Activated naive CD8-positive, alpha-beta T cell treated with anti-CD3 and anti-CD28 coated beads, Interleukin-2, amount 10 ng/mL, durations not matched to agents 7 days and 5 days (primary cell): ENCODE results near the gene STMP1. TPM values are rescaled to one million over a fixed set of nuclear protein-coding genes. Genes with fewer than 3 reads are reported as not detected.
"Not testable (repeated sequence)": the region's sequence is repeated elsewhere in the genome, so short reads cannot be mapped to it uniquely, and the experiment has no call there.

ENCODE experiments used
- ATAC-seq: fragments of 150-1000 bp; cut with Tn5 transposase; one replicate; pipeline ENCODE4 v1.10.0; 2021; ENCODE audit warnings: low read depth, moderate library complexity
- POLR2A ChIA-PET: fragments of 350-600 bp; sonication (Branson Sonifier 250); formaldehyde crosslinking; loops from one replicate; lab custom pipeline; 2021; ENCODE audit warnings: antibody characterized with exemption; lab: Charles Lee
- DNase-seq: peaks from one replicate; pipeline ENCODE4 v3.0.0; 2021
- H3K27ac Mint-ChIP-seq: one replicate; pipeline ENCODE4 v1.8.0; 2022; ENCODE audit warnings: mild to moderate bottlenecking, mixed read lengths
- H3K27me3 Mint-ChIP-seq: one replicate; pipeline ENCODE4 v1.8.0; 2022; ENCODE audit warnings: mild to moderate bottlenecking, moderate library complexity, mixed read lengths
- H3K36me3 Mint-ChIP-seq: one replicate; pipeline ENCODE4 v1.8.0; 2021; ENCODE audit warnings: mild to moderate bottlenecking, mixed read lengths
- H3K4me1 Mint-ChIP-seq: one replicate; pipeline ENCODE4 v1.8.0; 2021; ENCODE audit warnings: mixed read lengths
- H3K4me3 Mint-ChIP-seq: one replicate; pipeline ENCODE4 v1.8.0; 2022; ENCODE audit warnings: mild to moderate bottlenecking, moderate library complexity, mixed read lengths
- H3K9me3 Mint-ChIP-seq: one replicate; pipeline ENCODE4 v1.8.0; 2021; ENCODE audit warnings: mixed read lengths
- total RNA-seq, 2 experiments: library from RNA; stranded (reverse); gene quantifications; one replicate each; pipeline ENCODE4 v1.2.3, GENCODE V29; 2021

The STMP1 gene
- total RNA-seq, 2 experiments from 2014 or later = 23.1 to 23.3 TPM

GRCh38 chr7:135692606-135693005 lies 30.3 kb downstream of the STMP1 start:
- ATAC-seq, H3K27ac Mint-ChIP-seq, DNase-seq, H3K4me3 Mint-ChIP-seq, H3K36me3 Mint-ChIP-seq, H3K27me3 Mint-ChIP-seq, H3K4me1 Mint-ChIP-seq, H3K9me3 Mint-ChIP-seq: not testable (repeated sequence)
- POLR2A ChIA-PET = interaction anchor here (0.7 kb wide), 1 partner anchor 280 kb away, joined by 6 read pairs; no protein-coding TSS in a partner anchor

DNA sequence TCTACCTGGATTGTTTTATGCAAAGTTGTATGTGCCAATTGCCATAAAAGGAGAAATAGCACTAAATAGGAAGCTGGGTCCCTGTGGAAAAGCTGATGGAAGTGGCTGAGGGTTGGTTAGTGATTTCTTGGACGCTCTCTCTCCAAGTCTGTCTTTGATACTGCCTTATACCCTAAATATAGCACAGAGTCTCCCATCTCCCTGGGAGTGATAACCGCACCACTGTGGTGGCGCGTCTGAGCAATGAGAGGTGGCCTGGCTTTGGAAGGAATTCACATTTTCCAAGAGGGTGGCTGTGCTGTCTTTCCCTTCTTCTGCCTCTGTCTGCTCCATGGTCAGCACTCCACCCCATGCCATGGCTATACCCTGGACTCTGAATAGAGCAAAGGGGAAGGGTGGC lies 31.2 kb downstream of the STMP1 start:
- Mint-ChIP-seq H3K9me3 (no peaks in the 10 kb centered on the region), H3K27me3 (peaks cover 3% of the 10 kb centered on the region), H3K27ac (no peak overlapping the region), H3K4me3 (no peak overlapping the region), H3K36me3 (no peaks in the 10 kb centered on the region), H3K4me1 (no peaks in the 10 kb centered on the region)
- POLR2A ChIA-PET = no interaction called here
- no peak for DNase-seq
- ATAC-seq = no peak

DNA sequence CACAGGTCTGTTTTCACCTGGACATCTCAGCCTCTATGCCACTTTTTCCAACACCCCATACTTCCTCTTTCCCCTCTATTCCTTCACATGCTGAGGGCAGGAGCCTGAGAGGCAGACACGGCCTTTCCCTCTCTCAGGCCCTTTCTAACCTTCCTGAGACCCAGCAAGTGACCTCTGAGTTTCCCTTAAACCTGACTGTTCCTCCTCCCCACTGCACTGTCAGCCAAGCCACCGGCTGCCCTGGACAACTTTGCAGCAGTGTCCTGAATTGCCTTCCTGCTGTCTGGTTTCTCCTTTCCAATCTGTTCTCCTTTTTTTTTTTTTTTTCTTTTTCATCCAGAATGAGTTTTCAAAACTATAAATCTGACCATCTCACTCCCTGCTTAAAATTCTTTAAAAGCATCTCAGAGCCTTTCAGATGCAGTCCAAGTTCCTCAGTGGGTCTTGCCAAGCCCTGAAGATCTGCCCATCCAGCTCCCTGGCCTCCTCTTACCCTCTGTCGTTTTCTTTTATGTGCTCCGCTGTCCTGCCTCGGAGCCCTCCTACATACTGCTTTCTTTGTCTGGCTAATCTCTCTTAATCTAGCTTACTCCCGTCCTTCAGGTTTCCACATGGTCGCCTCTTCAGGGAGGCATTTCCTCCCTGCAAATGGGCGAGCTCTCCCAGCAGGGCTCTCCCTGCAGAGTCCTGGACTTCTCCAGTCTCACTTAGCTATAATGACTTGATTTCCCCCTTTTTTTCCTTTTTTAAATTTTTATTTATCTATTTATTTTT lies 35.1 kb downstream of the STMP1 start:
- Mint-ChIP-seq H3K36me3 (peaks cover 3% of the 10 kb centered on the region), H3K27me3 (peaks cover 3% of the 10 kb centered on the region), H3K4me1 (no peaks in the 10 kb centered on the region), H3K4me3 (no peak overlapping the region), H3K9me3 (no peaks in the 10 kb centered on the region), H3K27ac (no peak overlapping the region)
- no peak for ATAC-seq
- no peak for DNase-seq
- POLR2A ChIA-PET = no interaction called here

GRCh38 chr7:135704074-135704473 lies 41.8 kb downstream of the STMP1 start:
- no peak overlapping the region for H3K4me3 Mint-ChIP-seq
- ATAC-seq (no peak), DNase-seq (no peak)
- H3K9me3 Mint-ChIP-seq = no peaks in the 10 kb centered on the region
- H3K27ac Mint-ChIP-seq = no peak overlapping the region
- peaks cover 3% of the 10 kb centered on the region for H3K36me3 Mint-ChIP-seq
- no peaks in the 10 kb centered on the region for H3K27me3 Mint-ChIP-seq
- POLR2A ChIA-PET = no interaction called here
- no peaks in the 10 kb centered on the region for H3K4me1 Mint-ChIP-seq

- ATAC-seq (no peak), DNase-seq (no peak)
- H3K27me3 Mint-ChIP-seq = no peaks in the 10 kb centered on the region
- no peaks in the 10 kb centered on the region for H3K4me1 Mint-ChIP-seq
- H3K9me3 Mint-ChIP-seq = no peaks in the 10 kb centered on the region
- H3K27ac Mint-ChIP-seq = no peak overlapping the region
- peaks cover 3% of the 10 kb centered on the region for H3K36me3 Mint-ChIP-seq
- POLR2A ChIA-PET = no interaction called here
- H3K4me3 Mint-ChIP-seq = no peak overlapping the region
Measured at GRCh38 chr7:135704698-135705097, 42.4 kb downstream of the STMP1 start.

- H3K27ac Mint-ChIP-seq = no peak overlapping the region
- POLR2A ChIA-PET = no interaction called here
- no peaks in the 10 kb centered on the region for H3K36me3 Mint-ChIP-seq
- no peak overlapping the region for H3K4me3 Mint-ChIP-seq
- no peak for ATAC-seq
- H3K27me3 Mint-ChIP-seq = no peaks in the 10 kb centered on the region
- no peak for DNase-seq
- H3K4me1 Mint-ChIP-seq = no peaks in the 10 kb centered on the region
- no peaks in the 10 kb centered on the region for H3K9me3 Mint-ChIP-seq
Measured at GRCh38 chr7:135706038-135706742, 43.9 kb downstream of the STMP1 start.

- POLR2A ChIA-PET = no interaction called here
- Mint-ChIP-seq H3K4me1 (no peaks in the 10 kb centered on the region), H3K36me3 (no peaks in the 10 kb centered on the region), H3K4me3 (no peak overlapping the region), H3K9me3 (no peaks in the 10 kb centered on the region), H3K27ac (no peak overlapping the region), H3K27me3 (no peaks in the 10 kb centered on the region)
- DNase-seq = no peak
- no peak for ATAC-seq
Measured at GRCh38 chr7:135706858-135707569, 44.7 kb downstream of the STMP1 start.

DNA sequence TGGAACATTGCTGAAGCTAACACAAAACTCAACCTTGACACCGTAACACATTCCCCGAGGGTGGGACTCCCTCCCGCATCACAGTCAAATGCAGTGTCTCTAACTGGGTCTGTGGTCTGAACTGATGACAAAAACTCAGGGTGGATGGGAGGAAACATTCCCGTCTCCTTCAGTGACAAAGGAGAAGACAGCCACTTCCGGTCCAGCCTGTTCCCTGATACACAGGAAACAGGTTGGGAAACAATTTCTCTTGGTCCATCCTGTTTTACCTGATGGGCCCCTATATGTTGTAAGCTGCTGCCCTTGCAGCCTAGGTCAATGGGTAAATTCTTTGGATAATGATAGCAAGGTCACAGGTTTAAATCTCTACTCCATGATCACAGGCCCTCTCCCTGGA lies 45.3 kb downstream of the STMP1 start:
- DNase-seq (no peak), ATAC-seq (no peak)
- Mint-ChIP-seq H3K27me3 (no peaks in the 10 kb centered on the region), H3K4me1 (no peaks in the 10 kb centered on the region), H3K4me3 (no peak overlapping the region), H3K9me3 (no peaks in the 10 kb centered on the region), H3K36me3 (no peaks in the 10 kb centered on the region), H3K27ac (no peak overlapping the region)
- POLR2A ChIA-PET = no interaction called here

DNA sequence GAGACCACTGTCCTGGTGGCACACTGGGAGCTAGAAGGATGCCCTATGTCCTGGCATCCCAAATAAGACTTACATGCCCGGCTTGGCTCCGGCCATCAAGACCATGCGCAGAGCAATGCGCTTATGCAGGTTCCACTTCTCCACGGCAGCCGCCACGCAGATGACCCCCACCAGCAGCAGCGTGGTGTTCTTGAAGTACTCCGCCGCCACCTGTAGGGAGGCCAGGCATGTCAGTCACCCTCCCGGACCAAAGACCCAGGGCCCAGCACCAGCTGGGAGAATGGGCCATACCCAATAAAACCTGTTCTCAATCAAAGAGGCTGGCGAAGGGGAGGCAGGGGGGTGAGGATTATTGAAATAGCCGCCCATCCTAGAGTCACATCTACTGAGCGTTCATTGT lies 45.7 kb downstream of the STMP1 start:
- Mint-ChIP-seq H3K27me3 (peaks cover 2% of the 10 kb centered on the region), H3K36me3 (no peaks in the 10 kb centered on the region), H3K9me3 (no peaks in the 10 kb centered on the region), H3K4me3 (no peak overlapping the region), H3K27ac (no peak overlapping the region), H3K4me1 (no peaks in the 10 kb centered on the region)
- POLR2A ChIA-PET = no interaction called here
- no peak for ATAC-seq
- no peak for DNase-seq

- no peaks in the 10 kb centered on the region for H3K36me3 Mint-ChIP-seq
- DNase-seq (no peak), ATAC-seq (no peak)
- no peak overlapping the region for H3K4me3 Mint-ChIP-seq
- H3K27me3 Mint-ChIP-seq = peaks cover 2% of the 10 kb centered on the region
- no peaks in the 10 kb centered on the region for H3K4me1 Mint-ChIP-seq
- no peak overlapping the region for H3K27ac Mint-ChIP-seq
- no peaks in the 10 kb centered on the region for H3K9me3 Mint-ChIP-seq
- POLR2A ChIA-PET = no interaction called here
Measured at GRCh38 chr7:135709508-135709907, 47.2 kb downstream of the STMP1 start.

- Mint-ChIP-seq H3K9me3 (no peaks in the 10 kb centered on the region), H3K36me3 (no peaks in the 10 kb centered on the region), H3K4me3 (no peak overlapping the region), H3K27ac (no peak overlapping the region), H3K4me1 (no peaks in the 10 kb centered on the region), H3K27me3 (peaks cover 2% of the 10 kb centered on the region)
- no peak for DNase-seq
- no peak for ATAC-seq
- POLR2A ChIA-PET = interaction anchor here (0.6 kb wide), 1 partner anchor 20 kb away, joined by 5 read pairs; no protein-coding TSS in a partner anchor
Measured at GRCh38 chr7:135710417-135711138, 48.3 kb downstream of the STMP1 start.

DNA sequence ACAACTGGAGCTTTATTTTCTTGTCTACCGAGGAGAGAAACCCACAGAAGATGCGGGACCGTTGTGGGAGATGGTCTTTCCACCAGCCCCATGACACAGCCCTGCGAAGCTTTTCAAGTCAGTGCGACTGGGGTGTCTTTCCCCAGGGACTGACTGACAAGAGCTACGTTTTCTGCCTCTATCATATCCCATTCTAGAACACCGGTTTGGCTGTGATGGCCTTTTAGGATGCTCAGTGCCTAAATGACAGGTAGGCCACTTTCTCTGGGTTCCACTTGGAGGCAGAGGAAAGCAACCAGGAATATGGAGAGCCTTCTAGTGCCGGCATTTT lies 48.8 kb downstream of the STMP1 start:
- H3K9me3 Mint-ChIP-seq = no peaks in the 10 kb centered on the region

GRCh38 chr7:135712182-135712782 lies 50.0 kb downstream of the STMP1 start:
- ATAC-seq (no peak), DNase-seq (no peak)
- POLR2A ChIA-PET = no interaction called here
- Mint-ChIP-seq H3K27ac (no peak overlapping the region), H3K9me3 (no peaks in the 10 kb centered on the region), H3K36me3 (no peaks in the 10 kb centered on the region), H3K4me1 (no peaks in the 10 kb centered on the region), H3K4me3 (no peak overlapping the region), H3K27me3 (peaks cover 4% of the 10 kb centered on the region)

More for the DNA sequence above, 48.8 kb downstream of the STMP1 start:
- POLR2A ChIA-PET = no interaction called here
- Mint-ChIP-seq H3K36me3 (no peaks in the 10 kb centered on the region), H3K27me3 (peaks cover 2% of the 10 kb centered on the region), H3K27ac (no peak overlapping the region), H3K4me1 (no peaks in the 10 kb centered on the region), H3K4me3 (no peak overlapping the region)
- ATAC-seq = no peak
- no peak for DNase-seq
